22Rv1 (cell line): ENCODE measurements around the gene ZNF506.

Source experiments
- CTCF ChIP-seq: fragments of 450-650 bp; IDR thresholded peaks from 2 replicates; pipeline ENCODE4 v1.5.1; 2017; ENCODE audit warnings: mild to moderate bottlenecking
- ZFX ChIP-seq: fragments of 450-650 bp; IDR thresholded peaks from 2 replicates; pipeline ENCODE4 v1.6.1; 2017; ENCODE audit warnings: antibody characterized with exemption, borderline replicate concordance

GRCh38 chr19:19751846-19752245 lies 69.7 kb downstream of the ZNF506 start:
- TF ChIP-seq CTCF: no peak
- TF ChIP-seq ZFX: no peak
